GM19468 (cell line): ENCODE data around the gene GABARAPL1.
"Not testable (repeated sequence)": the region's sequence is repeated elsewhere in the genome, so short reads cannot be mapped to it uniquely, and the experiment has no call there.

ENCODE experiments used
- ATAC-seq: cut with Tn5 transposase; IDR thresholded peaks from one replicate; pipeline ENCODE4 v1.9.1; 2021; ENCODE audit warnings: mild to moderate bottlenecking, moderate library complexity, moderate number of reproducible peaks; ENCODE audit not compliant: unreplicated experiment; ENCODE audit errors: extremely low read depth

GABARAPL1 gene

DNA sequence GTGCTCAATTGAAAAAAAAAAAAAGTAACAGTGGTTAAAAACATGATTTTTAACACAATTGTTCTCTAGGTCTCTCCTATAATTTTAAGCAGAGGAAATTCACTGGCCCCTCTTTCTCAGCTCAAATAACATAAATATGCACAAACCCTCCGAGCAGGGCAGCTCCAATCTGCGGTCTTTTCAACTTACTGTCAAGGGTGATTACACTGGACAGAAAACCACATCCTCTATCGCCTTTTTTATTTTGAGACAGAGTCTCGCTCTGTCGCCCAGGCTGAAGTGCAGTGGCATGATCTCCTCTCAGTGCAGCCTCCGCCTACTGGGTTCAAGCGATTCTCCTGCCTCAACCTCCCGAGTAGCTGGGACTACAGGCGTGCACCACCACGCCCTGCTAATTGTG, 16.5 kb upstream of the GABARAPL1 start:
- ATAC-seq, result peak; percentile 79

DNA sequence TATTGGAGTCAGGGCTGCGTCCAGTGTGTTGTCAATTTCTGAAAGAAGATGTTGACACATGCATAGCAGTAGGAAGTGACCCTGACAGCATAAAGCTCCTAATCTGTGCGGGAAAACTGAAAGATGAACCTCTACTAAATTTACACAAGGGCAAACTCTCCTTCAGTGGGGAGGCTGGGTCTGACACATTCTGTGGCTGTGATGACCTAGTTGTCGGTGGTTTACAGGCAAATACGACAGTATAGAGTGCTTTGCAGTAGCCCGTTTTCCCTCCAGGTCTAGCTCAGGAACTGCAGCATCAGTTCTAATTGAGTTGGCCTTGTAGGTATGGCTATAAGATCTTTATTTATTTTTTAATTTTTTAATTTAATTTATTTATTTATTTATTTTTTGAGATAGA, 14.8 kb upstream of the GABARAPL1 start:
- no peak for ATAC-seq

GRCh38 chr12:10204495-10204894, 8.2 kb upstream of the GABARAPL1 start:
- ATAC-seq, result not testable (repeated sequence)

DNA sequence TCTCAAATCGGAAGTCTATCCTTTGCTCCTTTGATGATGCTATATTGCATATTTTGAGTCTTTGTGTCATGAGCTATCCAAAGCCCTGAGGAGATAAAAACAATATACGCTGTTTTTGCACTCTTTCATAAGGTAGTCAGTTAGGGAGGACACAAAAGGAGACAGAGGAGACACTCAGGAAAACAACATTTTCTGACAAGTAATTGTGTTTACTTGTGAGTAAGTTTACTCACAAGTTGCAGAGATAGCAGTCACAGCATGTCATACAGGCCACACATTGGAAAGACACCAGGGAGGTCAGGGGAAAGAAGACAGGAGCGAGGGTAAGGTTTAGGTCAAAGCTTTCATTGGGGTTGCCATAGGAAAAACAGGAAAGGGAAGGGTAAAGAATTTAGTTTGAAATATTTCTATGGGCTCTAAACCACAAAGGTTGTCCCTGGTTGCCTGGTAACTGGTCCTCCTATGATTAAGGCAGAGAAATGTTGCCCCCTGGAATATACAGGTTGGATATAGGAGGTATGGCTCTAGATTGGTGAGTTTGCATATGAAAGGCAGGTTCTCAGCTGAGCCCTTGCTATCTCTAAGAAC, 7.4 kb upstream of the GABARAPL1 start:
- no peak for ATAC-seq

DNA sequence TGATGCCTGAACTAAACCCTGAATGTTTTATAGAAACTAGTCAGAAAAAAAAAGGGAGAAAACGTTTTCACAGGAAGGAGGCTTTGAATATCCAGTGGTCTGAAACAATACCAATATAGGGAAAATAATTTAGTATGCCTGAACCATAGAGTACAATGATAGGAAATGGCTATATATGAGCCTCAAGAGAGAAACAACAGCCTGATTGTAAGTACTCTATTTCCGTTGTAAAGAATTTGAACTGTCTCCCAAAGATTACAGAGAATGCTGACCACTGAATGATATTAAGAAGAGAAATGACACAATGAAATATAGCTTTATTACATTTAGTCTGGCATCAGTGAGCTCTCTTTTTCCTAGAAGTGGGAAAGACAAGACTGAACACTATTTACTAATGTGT, 5.5 kb upstream of the GABARAPL1 start:
- ATAC-seq, result no peak

- no peak for ATAC-seq
Observed at GRCh38 chr12:10210225-10210624, 2.5 kb upstream of the GABARAPL1 start.

- ATAC-seq, result no peak
Observed at GRCh38 chr12:10211101-10211939, 1.4 kb upstream of the GABARAPL1 start.

DNA sequence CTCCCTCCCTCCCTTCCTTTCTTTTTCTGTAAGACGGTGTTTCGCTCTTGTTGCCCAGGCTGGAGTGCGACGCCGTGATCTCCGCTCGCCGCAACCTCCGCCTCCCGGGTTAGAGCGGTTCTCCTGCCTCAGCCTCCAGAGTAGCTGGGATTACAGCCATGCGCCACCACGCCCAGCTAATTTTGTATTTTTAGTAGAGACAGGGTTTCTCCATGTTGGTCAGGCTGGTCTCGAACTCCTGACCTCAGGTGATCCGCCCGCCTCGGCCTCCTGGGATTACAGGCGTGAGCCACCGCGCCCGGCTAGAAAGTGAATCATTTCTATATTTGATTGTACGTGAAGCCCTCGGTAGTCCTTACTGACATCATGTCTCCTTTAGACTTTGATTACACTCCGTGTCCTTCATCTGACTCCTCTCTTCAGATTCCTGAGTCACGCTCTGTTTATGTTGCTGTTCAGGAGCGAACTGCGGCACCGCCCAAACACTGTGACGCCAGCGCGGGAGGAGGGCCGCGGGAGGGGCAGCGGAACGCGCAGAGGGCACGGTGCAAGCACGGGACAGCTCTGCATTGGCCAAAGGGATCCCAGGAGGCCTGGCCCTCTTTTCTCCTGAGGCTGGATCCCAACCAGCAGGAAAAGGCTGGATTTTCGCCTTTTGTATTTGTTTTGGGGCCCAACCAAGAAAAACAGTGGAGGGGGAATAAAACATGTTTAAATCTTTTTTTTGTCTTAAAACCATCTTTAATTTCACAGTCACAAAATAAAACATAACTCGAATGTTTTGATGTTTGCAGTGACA, 538 bp upstream of the GABARAPL1 start:
- peak; percentile 59 for ATAC-seq

GRCh38 chr12:10213168-10214135, 775 bp downstream of the GABARAPL1 start:
- no peak for ATAC-seq

DNA sequence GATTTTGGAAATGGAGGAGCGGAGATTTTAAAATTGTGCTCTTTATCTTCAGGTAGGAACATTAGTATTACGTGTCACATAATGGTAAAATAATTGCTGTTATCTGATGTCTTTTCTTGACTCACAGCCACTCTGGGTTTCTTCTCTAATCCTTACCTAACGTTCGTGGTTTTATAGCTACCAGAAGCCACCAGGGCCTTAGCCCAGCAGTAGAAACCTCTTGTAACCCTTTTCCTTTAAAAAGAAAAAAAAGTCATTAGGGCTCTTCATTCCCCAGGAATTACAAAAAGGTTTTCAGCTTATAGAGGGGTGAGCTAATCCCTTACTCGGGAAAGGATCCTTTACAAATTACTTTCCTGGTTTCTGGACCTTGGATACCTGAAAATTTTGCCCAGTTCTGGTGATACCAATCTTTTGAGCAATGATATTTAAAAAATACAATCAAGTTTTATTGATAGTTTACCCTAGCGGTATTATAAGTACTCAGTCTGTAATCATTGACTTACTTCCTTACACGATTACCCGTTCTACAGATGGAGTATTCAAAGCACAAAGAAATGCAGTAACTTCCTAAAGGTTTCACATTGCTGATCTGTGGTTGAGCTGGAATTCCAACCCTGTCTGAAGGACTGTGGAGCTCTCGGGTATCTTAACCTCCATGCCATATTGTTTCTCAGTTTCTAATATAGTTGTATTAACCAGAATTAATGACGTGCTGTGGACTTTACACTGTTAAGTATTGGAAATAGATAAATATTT, 1.6 kb downstream of the GABARAPL1 start:
- no peak for ATAC-seq

DNA sequence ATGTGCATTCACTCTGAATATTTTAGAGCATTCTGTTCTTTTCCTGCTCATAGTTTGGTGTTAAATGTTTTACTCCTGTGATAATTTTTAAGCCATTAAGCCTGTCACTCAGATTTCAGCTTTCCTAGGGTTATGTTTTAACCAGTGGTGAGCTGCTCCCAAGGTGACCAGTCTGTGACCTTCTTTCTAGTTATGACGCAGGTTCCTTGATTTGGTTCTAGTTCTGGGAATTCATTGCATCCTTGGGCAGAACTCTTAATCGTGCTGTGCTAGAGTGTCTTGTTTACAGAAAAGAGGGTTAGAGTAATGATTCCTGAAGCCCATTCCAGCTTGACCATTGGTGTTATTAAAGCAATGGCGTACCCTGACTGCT, 2.2 kb downstream of the GABARAPL1 start:
- ATAC-seq, result no peak

DNA sequence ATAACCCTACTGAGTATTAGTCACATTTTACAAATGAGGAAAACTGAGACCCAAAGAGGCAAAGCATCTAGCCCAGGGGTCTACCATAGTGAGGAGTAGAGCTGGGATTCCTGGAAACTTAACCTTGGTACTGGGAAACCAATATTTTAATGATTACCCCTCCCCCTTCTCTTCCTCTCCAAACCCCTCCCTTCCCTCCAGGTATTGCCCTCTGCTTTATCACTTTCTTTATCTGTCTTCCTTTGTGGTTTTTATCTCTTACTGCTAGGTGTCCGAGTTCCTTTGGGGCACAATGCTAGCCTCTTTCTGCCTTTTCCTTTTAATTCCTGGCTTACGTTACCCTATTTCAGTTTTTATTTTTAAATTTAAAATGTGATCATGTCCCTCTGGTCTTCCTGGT, 2.8 kb downstream of the GABARAPL1 start:
- ATAC-seq, result no peak

GRCh38 chr12:10215946-10216345, 3.3 kb downstream of the GABARAPL1 start:
- ATAC-seq, result not testable (repeated sequence)

- ATAC-seq, result no peak
Observed at GRCh38 chr12:10218021-10218420, 5.3 kb downstream of the GABARAPL1 start.

DNA sequence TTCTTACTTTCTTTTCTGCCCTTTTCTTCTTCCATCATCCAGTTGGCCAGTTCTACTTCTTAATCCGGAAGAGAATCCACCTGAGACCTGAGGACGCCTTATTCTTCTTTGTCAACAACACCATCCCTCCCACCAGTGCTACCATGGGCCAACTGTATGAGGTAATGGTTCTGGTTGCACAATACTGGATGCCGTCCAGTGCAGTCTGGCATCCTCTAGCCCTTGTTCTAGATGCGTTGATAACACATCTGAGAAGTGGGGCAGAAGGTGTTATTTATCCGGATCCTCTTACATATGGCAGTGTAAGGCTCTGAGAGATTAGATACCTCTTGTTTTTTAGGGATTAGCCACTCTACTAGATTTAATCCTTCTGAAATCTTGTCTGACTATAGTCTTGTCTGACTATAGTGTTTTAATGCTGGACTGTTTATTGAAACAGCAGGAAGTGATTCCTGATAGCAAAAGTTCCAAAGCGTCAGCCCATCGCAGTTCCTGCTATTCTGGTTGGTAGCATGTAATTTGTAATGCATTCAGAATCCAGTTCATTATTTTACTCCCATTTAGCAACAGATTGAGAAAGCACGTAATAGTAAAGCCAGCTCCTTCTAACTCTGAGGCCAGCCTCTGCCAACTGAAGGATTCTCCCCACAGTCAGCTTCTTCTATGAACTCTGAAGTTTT, 7.9 kb downstream of the GABARAPL1 start:
- no peak for ATAC-seq

GRCh38 chr12:10221846-10222245, 9.2 kb downstream of the GABARAPL1 start:
- ATAC-seq, result no peak

DNA sequence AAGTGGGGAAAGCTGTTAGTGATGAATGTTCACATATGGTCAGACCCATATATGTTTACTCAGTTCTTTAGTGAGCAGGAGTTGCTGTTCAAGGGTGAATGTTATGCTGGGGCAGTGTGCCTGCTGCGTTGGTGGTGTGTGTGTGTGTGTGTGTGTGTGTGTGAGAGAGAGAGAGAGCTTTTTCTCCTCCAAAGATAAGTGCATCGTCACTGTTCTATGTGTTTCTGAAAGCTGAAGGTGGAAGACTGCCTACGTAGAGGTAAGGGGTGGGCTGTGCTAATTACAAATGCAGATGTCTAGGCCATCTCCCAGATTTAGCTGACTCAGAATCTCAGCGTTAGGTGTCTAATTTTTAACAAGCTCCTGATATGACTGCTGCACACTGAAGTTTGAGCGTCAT, 10.5 kb downstream of the GABARAPL1 start:
- no peak for ATAC-seq

- ATAC-seq, result not testable (repeated sequence)
Observed at GRCh38 chr12:10225426-10225825, 12.7 kb downstream of the GABARAPL1 start.

DNA sequence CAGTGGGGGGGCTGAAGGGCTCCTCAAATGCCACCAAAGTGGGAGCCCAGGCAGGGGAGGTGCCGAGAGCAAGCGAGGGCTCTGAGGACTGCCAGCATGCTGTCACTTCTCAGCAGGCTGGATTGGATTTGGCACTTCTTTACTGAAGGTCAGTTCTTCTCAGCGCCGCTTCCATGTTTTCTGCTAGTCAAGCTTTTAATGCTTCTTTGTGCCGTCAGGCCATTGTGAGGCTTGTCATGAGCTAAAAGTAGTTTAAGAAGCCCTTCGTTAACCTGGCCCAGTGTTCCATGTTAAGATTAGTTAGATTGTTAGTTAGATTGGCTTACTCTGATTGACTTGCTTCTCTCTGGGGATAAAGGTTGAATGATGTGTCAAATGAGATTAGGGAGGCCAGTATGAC, 13.4 kb downstream of the GABARAPL1 start:
- no peak for ATAC-seq
